GM12891 (cell line): ENCODE measurements around the gene ACOT12.
"Not testable (repeated sequence)": the region's sequence is repeated elsewhere in the genome, so short reads cannot be mapped to it uniquely, and the experiment has no call there.

Source experiments
- DNase-seq: peaks from one replicate; pipeline ENCODE4 v3.0.0; 2011; ENCODE audit warnings: low spot score; ENCODE audit not compliant: insufficient read length
- FAIRE-seq: peaks from 2 replicates; lab custom pipeline; 2011; peaks lifted over from hg19 to GRCh38; lab: Jason Lieb, UNC
- PAX5 ChIP-seq: IDR thresholded peaks from 2 replicates; pipeline ENCODE4 v1.6.1; 2011; ENCODE audit warnings: low read length, moderate library complexity, mild to moderate bottlenecking; ENCODE audit not compliant: insufficient read depth, severe bottlenecking
- POLR2A ChIP-seq: IDR thresholded peaks from 2 replicates; pipeline ENCODE4 v1.6.1; 2011; ENCODE audit warnings: low read depth, low read length, control low read depth
- POLR2AphosphoS5 ChIP-seq: IDR thresholded peaks from 2 replicates; pipeline ENCODE4 v1.6.1; 2011; ENCODE audit warnings: low read depth, low read length, control low read depth
- POU2F2 ChIP-seq: IDR thresholded peaks from 2 replicates; pipeline ENCODE4 v1.6.1; 2011; ENCODE audit warnings: low read depth, mild to moderate bottlenecking, control low read depth, low read length, moderate library complexity
- SPI1 ChIP-seq: IDR thresholded peaks from 2 replicates; pipeline ENCODE4 v1.6.1; 2011; ENCODE audit warnings: low read depth, low read length, control low read depth
- TAF1 ChIP-seq: IDR thresholded peaks from 2 replicates; pipeline ENCODE4 v1.6.1; 2011; ENCODE audit warnings: low read depth, low read length, control low read depth

ACOT12 gene

GRCh38 chr5:81354093-81354492 is 39.8 kb downstream of the ACOT12 start:
- TF ChIP-seq TAF1: no peak
- no peak for TF ChIP-seq SPI1
- no peak for TF ChIP-seq POU2F2
- TF ChIP-seq PAX5: no peak
- no peak for TF ChIP-seq POLR2A
- TF ChIP-seq POLR2AphosphoS5: no peak
- DNase-seq: no peak
- FAIRE-seq: no peak

GRCh38 chr5:81353189-81353588 is 40.7 kb downstream of the ACOT12 start:
- no peak for FAIRE-seq
- TF ChIP-seq SPI1 (no peak), POLR2A (no peak), TAF1 (no peak), POU2F2 (no peak), POLR2AphosphoS5 (no peak), PAX5 (no peak)
- no peak for DNase-seq

- TF ChIP-seq POLR2AphosphoS5 (no peak), PAX5 (no peak), SPI1 (no peak), TAF1 (no peak), POU2F2 (no peak), POLR2A (no peak)
- FAIRE-seq (no peak), DNase-seq (no peak)
Observed at GRCh38 chr5:81350507-81350906, 43.4 kb downstream of the ACOT12 start.

GRCh38 chr5:81349161-81349560 is 44.8 kb downstream of the ACOT12 start:
- DNase-seq: no peak
- FAIRE-seq: no peak
- TF ChIP-seq POLR2A (no peak), PAX5 (no peak), SPI1 (no peak), POU2F2 (no peak), POLR2AphosphoS5 (no peak), TAF1 (no peak)

GRCh38 chr5:81345411-81346003 is 48.4 kb downstream of the ACOT12 start:
- TF ChIP-seq TAF1 (no peak), SPI1 (no peak), POLR2A (no peak), PAX5 (no peak), POU2F2 (no peak), POLR2AphosphoS5 (no peak)
- no peak for DNase-seq
- FAIRE-seq: no peak

GRCh38 chr5:81344736-81345135 is 49.2 kb downstream of the ACOT12 start:
- TF ChIP-seq SPI1 (no peak), PAX5 (no peak), POU2F2 (no peak), POLR2A (no peak), POLR2AphosphoS5 (no peak), TAF1 (no peak)
- FAIRE-seq (no peak), DNase-seq (no peak)

- not testable (repeated sequence) for FAIRE-seq, DNase-seq
Observed at GRCh38 chr5:81338213-81338612, 55.7 kb downstream of the ACOT12 start.

- TF ChIP-seq POLR2A: no peak
- DNase-seq (no peak), FAIRE-seq (no peak)
Observed at GRCh38 chr5:81337803-81338202, 56.1 kb downstream of the ACOT12 start.

GRCh38 chr5:81336556-81336955 is 57.4 kb downstream of the ACOT12 start:
- no peak for TF ChIP-seq POLR2AphosphoS5
- TF ChIP-seq SPI1: no peak
- TF ChIP-seq TAF1: no peak
- TF ChIP-seq PAX5: no peak
- no peak for TF ChIP-seq POU2F2
- TF ChIP-seq POLR2A: no peak

GRCh38 chr5:81335946-81336345 is 58.0 kb downstream of the ACOT12 start:
- DNase-seq (no peak), FAIRE-seq (no peak)
- TF ChIP-seq POU2F2 (no peak), TAF1 (no peak)

More at GRCh38 chr5:81336556-81336955, 57.4 kb downstream of the ACOT12 start:
- no peak for DNase-seq
- no peak for FAIRE-seq

- TF ChIP-seq TAF1 (no peak), POLR2AphosphoS5 (no peak), SPI1 (no peak), POU2F2 (no peak), POLR2A (no peak), PAX5 (no peak)
- DNase-seq (no peak), FAIRE-seq (no peak)
Observed at GRCh38 chr5:81334304-81335061, 59.5 kb downstream of the ACOT12 start.
